Esophagus squamous epithelium (tissue), 5 donors: ENCODE results near the gene RALB. TPM values are rescaled to one million over a fixed set of nuclear protein-coding genes. Genes with fewer than 3 reads are reported as not detected.

Experiments
- DNase-seq: peaks from one replicate; lab custom pipeline; 2025; lab: John Stamatoyannopoulos, UW
- H3K27ac ChIP-seq, 4 donors: fragments of 200-600 bp; sonication (generic); one replicate each; pipeline ENCODE4 v1.5.1; 2016 to 2019; ENCODE audit warnings: mild to moderate bottlenecking in 1 of 4
- H3K27me3 ChIP-seq, 4 donors: fragments of 200-600 bp; sonication (generic); 1 replicate in 3 of 4; 2 replicates in 1 of 4; pipeline versions ENCODE4 v1.5.1 to v1.6.0; 2017 to 2021; ENCODE audit warnings: antibody characterized with exemption in 1 of 4
- H3K36me3 ChIP-seq, 3 donors: fragments of 200-600 bp; sonication (generic); one replicate each; pipeline ENCODE4 v1.5.1; 2016 to 2019
- H3K4me1 ChIP-seq, 3 donors: fragments of 200-600 bp; sonication (generic); one replicate each; pipeline ENCODE4 v1.5.1; 2017 to 2019
- H3K4me3 ChIP-seq, 4 donors: fragments of 200-600 bp; sonication (generic); 1 replicate in 3 of 4; 2 replicates in 1 of 4; pipeline ENCODE4 v1.5.1; 2016 to 2019; ENCODE audit warnings: mild to moderate bottlenecking in 2 of 4, moderate library complexity in 1 of 4
- H3K9me3 ChIP-seq, 3 donors: fragments of 200-600 bp; sonication (generic); one replicate each; pipeline ENCODE4 v1.5.1; 2016 to 2019
- CTCF ChIP-seq, 6 experiments: fragments of 450-650 bp in 4 of 6; fragments of 200-600 bp in 2 of 6; sonication (generic) in 2 of 6; IDR thresholded peaks; one replicate each; pipeline ENCODE4 v1.5.1; 2016 to 2019; ENCODE audit warnings: antibody characterized with exemption in 6 of 6, mild to moderate bottlenecking in 4 of 6, moderate library complexity in 4 of 6
- POLR2A ChIP-seq, 4 donors: fragments of 450-650 bp; IDR thresholded peaks; one replicate each; pipeline ENCODE4 v1.6.1; 2017; ENCODE audit warnings: antibody characterized with exemption in 4 of 4, mild to moderate bottlenecking in 4 of 4, moderate library complexity in 3 of 4
- WGBS, 2 donors: methylation state at CpG; one replicate each; pipeline ENCODE4 v1.1.5; 2018; 5-methylcytosine and 5-hydroxymethylcytosine counted together
- intact Hi-C: fragments of 100-400 bp; cut with DNase I; formaldehyde crosslinking; loops from one replicate; pipeline ENCODE4 v1.15.0; 2022
- total RNA-seq, 4 donors: library from RNA; depleted of rRNA; stranded (reverse); fragments of >200 nt; gene quantifications; one replicate each; pipeline ENCODE4 v1.1.0, GENCODE V29; 2016
- donor health status: DM: yes; HTN: yes; CAD: no.

RALB gene
- total RNA-seq, 4 donors from 2014 or later = 50.2 to 99.2 (median 64.8) TPM

- 67 to 91% methylated on average over 11 of the region's 11 CpGs for WGBS, 2 donors
- no peak overlapping the region for H3K27ac ChIP-seq
- H3K27me3 ChIP-seq = no peaks in the 10 kb centered on the region
- peaks cover 0 to 8% (median 0%) of the 10 kb centered on the region in 3 donors for H3K36me3 ChIP-seq
- intact Hi-C loops = no loop called here
- DNase-seq = no peak
- TF ChIP-seq CTCF (IDR thresholded peaks at IDR 0.05) (no peak), POLR2A (IDR thresholded peaks at IDR 0.05) (no peak)
- no peaks in the 10 kb centered on the region for H3K9me3 ChIP-seq
- H3K4me1 ChIP-seq = peaks cover 0 to 69% (median 17%) of the 10 kb centered on the region in 3 donors
- no peak overlapping the region for H3K4me3 ChIP-seq
These were observed 16.6 kb downstream of the RALB start for GRCh38 chr2:120269076-120269744.

- H3K27me3 ChIP-seq = no peaks in the 10 kb centered on the region
- peaks cover 0 to 8% (median 0%) of the 10 kb centered on the region in 3 donors for H3K36me3 ChIP-seq
- H3K27ac ChIP-seq = no peak overlapping the region
- intact Hi-C loops = no loop called here
- 54 to 70% methylated on average over 1 of the region's 1 CpG for WGBS, 2 donors
- TF ChIP-seq CTCF (IDR thresholded peaks at IDR 0.05) (no peak), POLR2A (IDR thresholded peaks at IDR 0.05) (no peak)
- H3K4me1 ChIP-seq = peaks cover 0 to 65% (median 17%) of the 10 kb centered on the region in 3 donors
- no peak overlapping the region for H3K4me3 ChIP-seq
- no peaks in the 10 kb centered on the region for H3K9me3 ChIP-seq
- DNase-seq = no peak
These were observed 17.2 kb downstream of the RALB start for GRCh38 chr2:120269816-120270215.

GRCh38 chr2:120271711-120272379 lies 19.2 kb downstream of the RALB start:
- no peaks in the 10 kb centered on the region for H3K27me3 ChIP-seq
- intact Hi-C loops = no loop called here
- no peak overlapping the region for H3K27ac ChIP-seq
- H3K4me3 ChIP-seq = no peak overlapping the region
- DNase-seq = no peak
- TF ChIP-seq CTCF (IDR thresholded peaks at IDR 0.05) (no peak), POLR2A (IDR thresholded peaks at IDR 0.05) (no peak)
- H3K9me3 ChIP-seq = no peaks in the 10 kb centered on the region
- 100% methylated on average over 1 of the region's 1 CpG; no CpG with 5 or more reads in 1 of the 2 donors for WGBS, 2 donors
- peaks cover 0 to 62% (median 11%) of the 10 kb centered on the region in 3 donors for H3K4me1 ChIP-seq
- peaks cover 0 to 8% (median 0%) of the 10 kb centered on the region in 3 donors for H3K36me3 ChIP-seq

- 85 to 93% methylated on average over 4 of the region's 4 CpGs for WGBS, 2 donors
- TF ChIP-seq CTCF (IDR thresholded peaks at IDR 0.05) (no peak), POLR2A (IDR thresholded peaks at IDR 0.05) (no peak)
These were observed 20.3 kb downstream of the RALB start for GRCh38 chr2:120272763-120273481.

More at GRCh38 chr2:120272763-120273481, 20.3 kb downstream of the RALB start:
- intact Hi-C loops = no loop called here
- H3K27ac ChIP-seq = peak overlapping the region in 3 of 4 donors; percentile 30 to 45 (median 34)
- no peaks in the 10 kb centered on the region for H3K27me3 ChIP-seq
- H3K9me3 ChIP-seq = no peaks in the 10 kb centered on the region
- peaks cover 0 to 62% (median 10%) of the 10 kb centered on the region in 3 donors for H3K4me1 ChIP-seq
- no peak overlapping the region for H3K4me3 ChIP-seq
- no peak for DNase-seq
- H3K36me3 ChIP-seq = peaks cover 0 to 8% (median 0%) of the 10 kb centered on the region in 3 donors
